Fibroblast of villous mesenchyme (primary cell): Measurements from ENCODE around the gene GPATCH2. TPM values are rescaled to one million over a fixed set of nuclear protein-coding genes. Genes with fewer than 3 reads are reported as not detected.
"Not testable (repeated sequence)": the region's sequence is repeated elsewhere in the genome, so short reads cannot be mapped to it uniquely, and the experiment has no call there.

Source experiments
- DNase-seq: peaks from one replicate; pipeline ENCODE4 v3.0.0-alpha.2; 2010; ENCODE audit warnings: low read depth
- H3K4me3 ChIP-seq: 2 replicates; pipeline ENCODE4 v1.5.1; 2011; ENCODE audit warnings: low read depth, mild to moderate bottlenecking, low read length
- total RNA-seq: library from RNA; depleted of rRNA; stranded (reverse); fragments of >200 nt; gene quantifications from 2 replicates; pipeline ENCODE4 v1.2.3, GENCODE V29; 2012
- TF ChIP-seq, protein P1 (sequence below): IDR thresholded peaks from 2 replicates; pipeline ENCODE4 v1.5.1; 2012; ENCODE audit warnings: low read depth, mild to moderate bottlenecking, low read length; ENCODE audit not compliant: insufficient read depth

GPATCH2 gene
- total RNA-seq, 1 donor, result 28.1 TPM

DNA sequence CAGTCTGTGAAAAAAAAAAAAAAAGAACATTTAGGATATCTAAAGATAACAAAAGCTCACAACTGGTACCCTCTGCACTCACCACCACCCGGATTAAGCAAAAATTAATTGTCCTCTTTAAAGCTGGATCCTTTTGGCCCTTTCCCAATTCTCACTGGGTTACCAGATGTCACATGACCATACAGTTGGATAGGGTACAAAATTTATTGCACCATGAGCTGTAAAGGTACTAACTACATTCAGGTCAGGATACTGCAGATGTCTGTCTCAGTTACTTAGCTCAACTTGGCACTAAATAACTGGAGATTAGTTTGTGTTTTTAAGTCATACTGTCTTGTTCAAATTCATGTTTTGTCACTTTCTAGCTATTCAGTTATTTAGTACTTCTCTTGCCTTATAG lies 96.3 kb downstream of the GPATCH2 start:
- TF ChIP-seq, protein P1, sequence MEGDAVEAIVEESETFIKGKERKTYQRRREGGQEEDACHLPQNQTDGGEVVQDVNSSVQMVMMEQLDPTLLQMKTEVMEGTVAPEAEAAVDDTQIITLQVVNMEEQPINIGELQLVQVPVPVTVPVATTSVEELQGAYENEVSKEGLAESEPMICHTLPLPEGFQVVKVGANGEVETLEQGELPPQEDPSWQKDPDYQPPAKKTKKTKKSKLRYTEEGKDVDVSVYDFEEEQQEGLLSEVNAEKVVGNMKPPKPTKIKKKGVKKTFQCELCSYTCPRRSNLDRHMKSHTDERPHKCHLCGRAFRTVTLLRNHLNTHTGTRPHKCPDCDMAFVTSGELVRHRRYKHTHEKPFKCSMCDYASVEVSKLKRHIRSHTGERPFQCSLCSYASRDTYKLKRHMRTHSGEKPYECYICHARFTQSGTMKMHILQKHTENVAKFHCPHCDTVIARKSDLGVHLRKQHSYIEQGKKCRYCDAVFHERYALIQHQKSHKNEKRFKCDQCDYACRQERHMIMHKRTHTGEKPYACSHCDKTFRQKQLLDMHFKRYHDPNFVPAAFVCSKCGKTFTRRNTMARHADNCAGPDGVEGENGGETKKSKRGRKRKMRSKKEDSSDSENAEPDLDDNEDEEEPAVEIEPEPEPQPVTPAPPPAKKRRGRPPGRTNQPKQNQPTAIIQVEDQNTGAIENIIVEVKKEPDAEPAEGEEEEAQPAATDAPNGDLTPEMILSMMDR, result no peak
- DNase-seq, result no peak

DNA sequence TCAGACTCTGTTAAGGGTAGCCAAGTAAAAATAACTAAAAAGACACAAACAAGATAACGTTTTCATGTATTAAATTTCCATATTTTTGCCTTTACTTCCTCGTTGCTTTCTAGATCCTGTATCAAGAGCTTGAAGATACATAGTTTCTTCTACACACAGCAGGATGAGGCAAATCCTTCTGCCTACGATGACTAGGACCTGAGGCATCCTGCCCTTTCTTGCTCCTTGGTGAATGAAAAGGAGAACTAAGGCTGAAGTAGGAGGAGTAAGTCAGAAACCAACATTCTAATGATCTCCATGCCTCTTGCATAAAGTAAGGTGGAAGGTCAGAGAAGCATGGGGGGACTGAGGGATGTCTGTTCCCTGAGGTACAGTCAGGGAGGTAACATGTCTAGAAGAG lies 102.6 kb downstream of the GPATCH2 start:
- no peak overlapping the region for H3K4me3 ChIP-seq
- no peak for DNase-seq
- TF ChIP-seq, protein P1, result no peak

More for the DNA sequence above, 96.3 kb downstream of the GPATCH2 start:
- no peak overlapping the region for H3K4me3 ChIP-seq

DNA sequence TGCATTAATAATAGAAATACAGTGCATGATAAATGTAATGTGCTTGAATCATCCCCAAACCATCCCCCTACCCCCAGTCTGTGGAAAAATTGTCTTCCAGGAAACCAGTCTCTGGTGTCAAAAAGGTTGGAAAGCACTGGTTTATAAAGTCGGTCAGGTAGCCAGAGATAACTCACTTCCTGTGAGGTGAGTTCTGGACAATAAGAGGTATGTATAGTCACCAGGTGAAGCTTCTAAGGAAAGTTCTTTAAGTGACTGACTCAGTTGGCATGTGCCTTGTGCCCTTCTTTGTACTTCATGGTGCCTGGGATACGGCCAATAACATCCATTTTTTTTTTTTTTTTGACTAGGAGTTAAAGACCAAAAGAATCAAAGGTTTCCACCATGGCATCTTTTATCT lies 103.7 kb downstream of the GPATCH2 start:
- TF ChIP-seq, protein P1, result no peak

DNA sequence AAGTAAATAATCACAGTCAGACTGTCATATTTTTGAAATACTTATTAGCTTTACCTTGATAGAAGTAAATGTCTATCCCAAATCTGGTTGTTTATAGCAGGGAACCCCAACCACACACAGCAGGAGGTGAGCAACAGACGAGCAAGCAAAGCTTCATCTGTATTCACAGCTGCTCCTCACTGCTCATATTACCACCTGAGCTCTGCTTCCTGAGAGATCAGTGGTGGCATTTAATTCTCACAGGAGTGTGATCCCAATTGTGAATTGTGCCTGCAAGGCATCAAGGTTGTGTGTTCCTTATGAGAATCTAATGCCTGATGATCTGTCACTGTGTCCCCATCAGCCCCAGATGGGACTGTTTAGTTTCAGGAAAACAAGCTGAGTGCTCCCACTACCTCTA lies 104.3 kb downstream of the GPATCH2 start:
- no peak overlapping the region for H3K4me3 ChIP-seq
- TF ChIP-seq, protein P1, result no peak
- no peak for DNase-seq

More for the DNA sequence above, 103.7 kb downstream of the GPATCH2 start:
- no peak overlapping the region for H3K4me3 ChIP-seq
- no peak for DNase-seq

DNA sequence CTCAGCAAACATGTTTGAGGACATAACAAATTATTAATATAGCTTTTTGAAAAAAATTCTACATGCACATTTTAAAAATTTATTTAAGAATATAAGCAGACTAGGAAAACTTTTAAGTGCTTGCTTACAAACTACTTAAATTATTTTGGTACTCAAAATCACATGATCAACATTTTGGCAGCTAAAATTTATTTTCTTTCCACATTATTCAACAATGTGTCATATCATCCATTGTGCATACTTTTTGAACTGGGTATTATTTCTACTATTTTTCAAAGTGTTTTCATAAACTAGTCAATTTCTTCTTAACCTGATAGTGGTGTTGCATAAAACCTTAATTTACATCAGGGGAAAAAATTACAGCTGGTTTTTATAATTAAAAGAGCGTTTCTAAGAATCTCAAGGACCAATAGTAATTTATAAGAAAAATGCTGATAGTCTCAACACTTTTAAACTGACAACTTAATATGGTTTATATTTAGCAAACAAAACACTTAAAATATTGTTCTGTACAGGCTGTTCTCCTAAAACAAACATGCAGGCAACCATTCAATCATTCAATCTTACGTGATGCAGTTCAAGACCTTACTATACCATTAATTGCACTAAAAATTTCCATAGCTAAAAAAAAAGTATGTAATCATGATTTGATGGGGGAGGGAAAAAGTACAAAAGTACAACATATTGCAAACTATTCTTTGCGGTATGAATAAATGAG lies 105.0 kb downstream of the GPATCH2 start:
- H3K4me3 ChIP-seq, result no peak overlapping the region
- TF ChIP-seq, protein P1, result no peak
- DNase-seq, result peak; percentile 32

DNA sequence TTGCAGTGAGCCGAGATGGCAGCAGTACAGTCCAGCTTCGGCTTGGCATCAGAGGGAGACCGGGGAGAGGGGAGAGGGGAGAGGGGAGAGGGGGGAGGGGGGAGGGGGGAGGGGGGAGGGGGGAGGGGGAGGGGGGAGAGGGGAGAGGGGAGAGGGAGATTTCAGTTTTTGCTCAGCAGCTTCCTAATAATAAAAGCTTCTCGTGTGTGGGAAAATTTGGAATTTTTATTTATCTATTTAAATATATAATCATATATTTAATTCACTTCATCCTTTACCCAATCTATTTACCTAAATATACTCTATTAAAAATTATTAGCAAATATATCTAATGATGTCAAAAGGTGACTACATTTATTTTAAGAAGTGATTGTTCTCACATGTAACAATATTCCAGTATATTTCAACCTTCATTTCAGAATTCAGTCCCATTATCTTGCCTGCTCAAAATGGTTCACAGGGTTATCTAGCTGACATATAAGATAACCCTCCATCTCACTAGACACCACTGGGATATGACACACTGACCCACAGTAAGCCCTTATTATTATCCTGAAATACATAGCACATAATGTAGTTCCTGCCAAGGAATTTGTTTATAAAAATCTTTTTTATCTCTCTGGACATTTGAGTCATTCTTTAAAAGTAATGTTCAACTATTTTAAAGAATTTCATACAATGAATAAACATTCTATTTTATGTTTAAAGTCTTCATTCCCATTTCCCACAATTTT lies 105.9 kb downstream of the GPATCH2 start:
- TF ChIP-seq, protein P1, result no peak
- DNase-seq, result peak; percentile 61
- no peak overlapping the region for H3K4me3 ChIP-seq

DNA sequence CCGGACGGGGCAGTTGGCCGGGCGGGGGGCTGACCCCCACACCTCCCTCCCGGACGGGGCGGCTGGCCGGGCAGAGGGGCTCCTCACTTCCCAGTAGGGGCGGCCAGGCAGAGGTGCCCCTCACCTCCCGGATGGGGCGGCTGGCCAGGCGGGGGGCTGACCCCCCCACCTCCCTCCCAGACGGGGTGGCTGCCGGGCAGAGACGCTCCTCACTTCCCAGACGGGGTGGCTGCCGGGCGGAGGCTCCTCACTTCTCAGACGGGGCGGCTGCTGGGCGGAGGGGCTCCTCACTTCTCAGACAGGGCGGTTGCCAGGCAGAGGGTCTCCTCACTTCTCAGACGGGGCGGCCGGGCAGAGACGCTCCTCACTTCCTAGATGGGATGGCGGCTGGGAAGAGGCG lies 107.0 kb downstream of the GPATCH2 start:
- not testable (repeated sequence) for H3K4me3 ChIP-seq, DNase-seq
